ENCODE results near the gene MAPKAPK2. TPM values are rescaled to one million over a fixed set of nuclear protein-coding genes. Genes with fewer than 3 reads are reported as not detected.
A peak's percentile ranks its signal among the peaks of the same experiment; 100 is the strongest.

Gene MAPKAPK2
- total RNA-seq, 4 donors from 2014 or later: 37.8 to 70.1 (median 61.7) TPM

DNA sequence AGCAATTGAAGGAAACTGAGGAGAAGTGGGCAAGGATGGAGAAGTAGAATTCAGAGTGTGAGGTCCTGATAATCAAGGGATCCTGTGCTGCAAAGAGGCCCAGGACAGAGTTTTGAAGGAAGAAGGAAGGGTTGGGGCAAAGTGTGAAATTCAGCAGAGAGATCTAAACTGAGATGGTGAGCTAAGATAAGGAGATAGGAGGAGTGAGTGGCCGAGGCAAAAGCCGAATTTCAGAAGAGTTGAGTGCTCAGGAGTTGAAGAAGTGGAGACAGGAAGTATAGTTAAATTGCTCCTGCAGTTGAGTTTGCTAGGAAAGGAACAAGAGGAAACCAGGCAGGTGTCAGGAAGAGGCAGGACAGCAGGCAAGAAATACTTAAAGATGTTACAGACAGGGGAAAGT lies 16.4 kb upstream of the MAPKAPK2 start:
- TF ChIP-seq POLR2AphosphoS5 (IDR thresholded peaks at IDR 0.05): no peak
- no peak for TF ChIP-seq EP300 (IDR thresholded peaks at IDR 0.05)
- TF ChIP-seq, protein P1, sequence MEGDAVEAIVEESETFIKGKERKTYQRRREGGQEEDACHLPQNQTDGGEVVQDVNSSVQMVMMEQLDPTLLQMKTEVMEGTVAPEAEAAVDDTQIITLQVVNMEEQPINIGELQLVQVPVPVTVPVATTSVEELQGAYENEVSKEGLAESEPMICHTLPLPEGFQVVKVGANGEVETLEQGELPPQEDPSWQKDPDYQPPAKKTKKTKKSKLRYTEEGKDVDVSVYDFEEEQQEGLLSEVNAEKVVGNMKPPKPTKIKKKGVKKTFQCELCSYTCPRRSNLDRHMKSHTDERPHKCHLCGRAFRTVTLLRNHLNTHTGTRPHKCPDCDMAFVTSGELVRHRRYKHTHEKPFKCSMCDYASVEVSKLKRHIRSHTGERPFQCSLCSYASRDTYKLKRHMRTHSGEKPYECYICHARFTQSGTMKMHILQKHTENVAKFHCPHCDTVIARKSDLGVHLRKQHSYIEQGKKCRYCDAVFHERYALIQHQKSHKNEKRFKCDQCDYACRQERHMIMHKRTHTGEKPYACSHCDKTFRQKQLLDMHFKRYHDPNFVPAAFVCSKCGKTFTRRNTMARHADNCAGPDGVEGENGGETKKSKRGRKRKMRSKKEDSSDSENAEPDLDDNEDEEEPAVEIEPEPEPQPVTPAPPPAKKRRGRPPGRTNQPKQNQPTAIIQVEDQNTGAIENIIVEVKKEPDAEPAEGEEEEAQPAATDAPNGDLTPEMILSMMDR (IDR thresholded peaks at IDR 0.05): no peak
- no peak for TF ChIP-seq POLR2A (IDR thresholded peaks at IDR 0.05; ENCODE audit: low read depth)
- no peaks in the 10 kb centered on the region for H3K36me3 ChIP-seq
- H3K4me1 ChIP-seq: peaks cover 29 to 33% (median 30%) of the 10 kb centered on the region in 4 donors
- H3K27me3 ChIP-seq: no peaks in the 10 kb centered on the region
- intact Hi-C loops (cut with DNase I): no loop called here
- no peak for DNase-seq (ENCODE audit: extremely low spot score)
- 62% methylated on average over 2 of the region's 2 CpGs for WGBS
- H3K9me3 ChIP-seq: no peaks in the 10 kb centered on the region
- H3K27ac ChIP-seq (replicated peaks in 1 of 4): no peak overlapping the region
- no peak overlapping the region for H3K4me3 ChIP-seq

DNA sequence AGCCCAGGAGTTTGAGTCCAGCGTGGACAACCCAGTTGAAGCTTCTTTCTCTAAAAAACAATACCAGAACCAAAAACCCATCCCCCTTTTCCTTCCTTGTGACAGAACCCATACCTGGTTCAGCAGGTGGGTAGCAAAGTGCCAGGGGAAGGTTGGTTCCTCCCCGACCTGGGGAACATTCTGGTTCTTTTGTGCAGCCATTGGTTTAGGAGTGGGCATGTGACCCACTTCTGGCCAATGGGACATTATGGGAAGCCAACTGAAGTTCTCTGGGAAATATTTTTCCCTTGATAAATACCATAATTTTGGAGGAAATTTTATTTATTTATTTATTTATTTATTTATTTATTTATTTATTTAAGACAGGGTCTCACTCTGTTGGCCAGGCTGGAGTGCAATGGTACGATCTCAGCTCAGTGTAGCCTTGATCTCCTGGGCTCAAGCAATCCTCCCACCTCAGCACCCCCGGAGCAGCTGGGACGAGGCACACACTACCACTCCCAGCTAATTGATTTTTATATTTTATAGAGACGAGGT lies 15.8 kb upstream of the MAPKAPK2 start:
- intact Hi-C loops (cut with DNase I): no loop called here
- WGBS: 88% methylated on average over 6 of the region's 6 CpGs
- TF ChIP-seq POLR2A (IDR thresholded peaks at IDR 0.05; ENCODE audit: low read depth) (no peak), POLR2AphosphoS5 (IDR thresholded peaks at IDR 0.05) (no peak), EP300 (IDR thresholded peaks at IDR 0.05) (no peak)
- TF ChIP-seq, protein P1 (IDR thresholded peaks at IDR 0.05): no peak
- Histone ChIP-seq H3K27me3 (no peaks in the 10 kb centered on the region), H3K9me3 (no peaks in the 10 kb centered on the region), H3K27ac (replicated peaks in 1 of 4) (no peak overlapping the region), H3K4me3 (no peak overlapping the region), H3K4me1 (peaks cover 29 to 31% (median 30%) of the 10 kb centered on the region in 4 donors), H3K36me3 (no peaks in the 10 kb centered on the region)
- no peak for DNase-seq (ENCODE audit: extremely low spot score)

DNA sequence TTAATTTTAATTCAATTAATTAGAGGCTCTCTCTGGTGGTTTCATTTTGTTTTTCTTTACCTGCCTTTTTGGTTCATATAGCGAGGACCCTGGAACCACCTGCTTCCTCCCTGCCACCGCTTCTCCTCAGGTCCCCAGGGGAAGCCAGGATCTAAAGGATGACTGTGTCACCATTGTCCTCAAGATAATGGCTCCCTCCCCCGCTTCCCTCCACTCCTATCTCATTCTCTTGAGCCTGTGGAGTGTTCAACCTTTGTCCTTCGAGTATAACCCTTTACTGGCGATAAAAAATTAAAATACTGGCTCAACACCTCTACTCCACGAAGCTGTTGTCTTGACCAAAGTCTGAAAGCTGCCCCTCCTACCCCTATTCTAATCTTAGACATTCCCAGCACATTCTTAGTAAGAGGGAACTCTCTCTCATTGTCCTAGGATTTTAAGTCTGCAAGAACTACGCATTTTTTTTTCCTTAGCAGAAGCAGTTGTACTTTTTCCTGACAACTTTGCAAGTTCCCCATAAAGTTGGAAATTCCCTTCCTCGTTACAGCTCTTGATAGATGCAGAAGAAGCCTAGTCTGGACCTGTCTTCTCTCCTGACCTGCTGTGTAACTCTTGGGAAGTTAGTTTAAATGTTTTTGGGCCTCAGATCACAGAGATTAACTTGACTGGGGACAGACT lies 12.6 kb upstream of the MAPKAPK2 start:
- DNase-seq (ENCODE audit: extremely low spot score): no peak
- TF ChIP-seq POLR2A (IDR thresholded peaks at IDR 0.05; ENCODE audit: low read depth): no peak
- TF ChIP-seq, protein P1 (IDR thresholded peaks at IDR 0.05): no peak
- no peak for TF ChIP-seq POLR2AphosphoS5 (IDR thresholded peaks at IDR 0.05)
- no peak for TF ChIP-seq EP300 (IDR thresholded peaks at IDR 0.05)
- Histone ChIP-seq H3K4me1 (peaks cover 38 to 42% (median 41%) of the 10 kb centered on the region in 4 donors), H3K27ac (replicated peaks in 1 of 4) (peak overlapping the region; percentile 58 to 82 (median 76)), H3K27me3 (no peaks in the 10 kb centered on the region), H3K36me3 (no peaks in the 10 kb centered on the region), H3K9me3 (no peaks in the 10 kb centered on the region), H3K4me3 (no peak overlapping the region)
- 56% methylated on average over 8 of the region's 8 CpGs for WGBS
- intact Hi-C loops (cut with DNase I): no loop called here

DNA sequence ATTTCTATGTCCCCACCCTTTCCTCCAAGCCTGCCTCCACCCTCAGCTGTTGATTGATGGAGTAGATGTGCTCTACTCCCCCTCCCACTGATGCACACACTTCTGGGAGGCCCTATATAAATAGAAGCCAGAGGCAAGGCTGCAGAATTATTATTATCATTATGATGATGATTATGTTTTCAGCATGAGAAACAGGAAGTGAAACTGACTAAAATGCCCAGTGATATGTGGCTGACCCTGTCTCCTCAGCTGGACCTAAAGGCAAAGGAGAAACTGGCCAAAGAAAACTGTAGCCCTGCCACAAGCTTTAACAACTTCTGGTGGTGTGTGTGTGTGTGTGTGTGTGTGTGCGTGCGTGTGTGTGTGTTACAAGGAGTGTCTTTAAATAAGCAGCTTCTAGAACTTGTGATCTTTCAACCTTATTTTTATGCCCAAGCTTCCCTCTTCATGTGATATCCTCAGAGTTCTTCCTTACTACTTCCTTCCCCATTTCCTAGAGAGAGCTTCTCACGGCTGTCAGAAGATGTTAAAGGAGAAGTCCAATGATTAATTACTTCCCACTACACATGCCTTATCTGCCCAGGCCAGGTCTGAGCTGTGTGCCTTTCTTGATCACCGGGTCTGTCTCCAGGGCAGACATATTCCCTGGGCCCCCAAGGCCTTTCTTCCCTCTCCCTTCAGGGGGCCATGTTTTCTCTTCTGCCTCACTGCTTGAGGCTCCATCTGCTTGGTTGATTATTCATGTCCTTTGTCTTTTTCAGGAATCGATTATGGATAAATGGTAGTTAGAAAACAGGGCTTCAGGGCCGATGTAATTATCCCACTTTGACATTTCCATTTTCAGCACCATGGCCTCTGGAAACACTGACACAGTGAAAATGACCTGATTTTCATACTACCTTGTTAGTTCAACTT lies 11.6 kb upstream of the MAPKAPK2 start:
- H3K4me1 ChIP-seq: peaks cover 38 to 42% (median 41%) of the 10 kb centered on the region in 4 donors
- no peaks in the 10 kb centered on the region for H3K27me3 ChIP-seq
- H3K27ac ChIP-seq (replicated peaks in 1 of 4): peak overlapping the region; percentile 58 to 82 (median 76)
- TF ChIP-seq POLR2A (IDR thresholded peaks at IDR 0.05; ENCODE audit: low read depth): no peak
- no peak for TF ChIP-seq POLR2AphosphoS5 (IDR thresholded peaks at IDR 0.05)
- no peak for TF ChIP-seq EP300 (IDR thresholded peaks at IDR 0.05)
- TF ChIP-seq, protein P1 (IDR thresholded peaks at IDR 0.05): no peak
- H3K9me3 ChIP-seq: no peaks in the 10 kb centered on the region
- no peaks in the 10 kb centered on the region for H3K36me3 ChIP-seq
- WGBS: 45% methylated on average over 6 of the region's 6 CpGs
- DNase-seq (ENCODE audit: extremely low spot score): no peak
- H3K4me3 ChIP-seq: no peak overlapping the region
- intact Hi-C loops (cut with DNase I): no loop called here
